Stimulated activated CD4-positive, alpha-beta T cell treated with anti-CD3 and anti-CD28 coated beads, Interleukin-4, amount 100 ng/mL, for 24 hours (primary cell): Measurements from ENCODE around the gene CDC42BPG.

Experiments used
- DNase-seq: peaks from one replicate; pipeline ENCODE4 v3.0.0-alpha.2; 2020

Gene CDC42BPG

DNA sequence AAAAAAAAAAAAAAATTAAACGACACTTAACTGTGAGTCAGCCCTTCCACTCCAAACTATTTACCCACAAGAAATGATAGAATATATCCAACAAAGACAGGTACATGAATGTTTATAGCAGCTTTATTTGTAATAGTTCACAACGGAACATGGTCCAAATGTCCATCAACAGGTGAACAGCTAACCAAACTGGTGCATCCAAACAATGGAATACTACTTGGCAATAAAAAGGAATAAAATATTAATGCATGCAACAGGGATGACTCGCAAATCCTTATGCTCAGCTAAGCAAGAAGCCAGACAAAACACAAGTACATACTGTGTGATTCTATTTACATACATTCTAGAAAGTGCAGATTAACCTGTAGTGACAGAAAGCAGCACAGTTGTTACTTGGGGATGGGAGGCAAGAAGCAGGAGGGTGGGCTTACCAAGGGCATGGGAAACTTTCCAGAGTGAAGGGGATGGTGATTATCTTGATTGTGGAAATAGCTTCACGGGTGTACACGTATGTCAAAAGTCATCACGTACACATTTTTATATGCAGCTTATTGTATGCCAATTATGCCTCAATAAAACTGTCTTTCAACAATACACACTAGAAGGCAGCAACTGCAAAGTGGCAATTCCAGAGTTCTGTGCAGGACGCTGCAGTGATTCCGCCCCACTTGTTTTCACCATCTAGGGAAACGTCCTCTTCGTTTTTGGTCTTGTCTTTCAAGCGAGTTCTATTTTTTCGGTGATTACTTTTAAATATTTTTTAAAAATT, 59.5 kb downstream of the CDC42BPG start:
- DNase-seq, result no peak

DNA sequence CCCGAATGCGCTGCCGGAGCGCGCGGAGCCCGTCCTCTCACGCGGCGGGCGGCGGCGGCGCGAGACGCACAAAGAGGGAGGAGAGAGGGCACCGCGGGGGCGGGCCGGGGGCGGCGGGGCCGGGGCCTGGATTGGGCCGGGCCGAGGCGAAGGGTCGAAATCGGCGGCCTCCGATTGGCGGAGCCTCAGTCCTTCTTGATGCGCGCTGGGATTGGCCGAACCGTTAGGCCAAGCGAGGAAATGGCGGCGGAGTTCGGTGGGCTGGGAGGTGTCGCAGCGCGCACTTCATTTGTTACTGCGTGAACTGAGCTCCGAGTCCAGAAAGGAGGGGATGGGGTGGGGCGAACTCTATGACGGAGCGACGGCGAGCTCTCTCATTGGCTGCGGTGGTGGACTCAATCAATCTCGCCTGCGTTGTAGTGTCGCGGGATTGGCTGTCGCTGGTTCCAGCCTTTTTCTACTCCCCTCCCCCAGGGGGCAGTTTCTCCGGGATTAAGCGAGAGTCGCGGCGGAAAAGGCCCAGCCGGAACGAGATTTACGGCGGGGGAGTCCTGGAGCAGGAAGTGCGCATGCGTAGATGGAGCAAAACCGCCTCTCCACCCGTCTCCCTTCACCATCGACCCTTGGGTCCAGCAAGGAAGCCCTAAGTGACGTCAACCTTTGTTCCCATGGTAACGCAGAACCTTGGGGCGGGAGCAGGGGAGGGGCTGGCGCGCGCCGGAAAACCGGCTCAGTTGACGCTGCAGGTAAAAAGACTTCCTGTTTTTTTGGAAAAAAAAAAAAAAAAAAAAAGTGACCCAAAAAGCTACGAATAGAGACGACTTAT, 65.8 kb downstream of the CDC42BPG start, which contains the start of gene SF1:
Gene SF1 (minus strand): TSS at position 70 of the 826 bp plus-strand sequence. CDS start 150 bp downstream, outside the sequence.
- peak; percentile 99 for DNase-seq

DNA sequence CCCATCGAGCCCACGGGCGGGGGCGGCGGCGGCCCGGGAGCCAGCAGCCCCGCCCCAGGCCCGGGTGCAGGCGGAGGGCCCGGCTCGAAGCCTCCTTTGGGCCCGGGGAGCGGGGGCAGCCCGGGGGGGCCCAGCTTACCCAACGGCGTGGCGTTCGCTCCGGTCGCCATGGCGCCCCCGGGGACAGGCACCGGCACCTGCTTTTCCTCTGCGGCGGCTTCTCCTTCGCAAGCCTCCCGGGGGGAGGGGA, 66.3 kb downstream of the CDC42BPG start:
- DNase-seq, result no peak

DNA sequence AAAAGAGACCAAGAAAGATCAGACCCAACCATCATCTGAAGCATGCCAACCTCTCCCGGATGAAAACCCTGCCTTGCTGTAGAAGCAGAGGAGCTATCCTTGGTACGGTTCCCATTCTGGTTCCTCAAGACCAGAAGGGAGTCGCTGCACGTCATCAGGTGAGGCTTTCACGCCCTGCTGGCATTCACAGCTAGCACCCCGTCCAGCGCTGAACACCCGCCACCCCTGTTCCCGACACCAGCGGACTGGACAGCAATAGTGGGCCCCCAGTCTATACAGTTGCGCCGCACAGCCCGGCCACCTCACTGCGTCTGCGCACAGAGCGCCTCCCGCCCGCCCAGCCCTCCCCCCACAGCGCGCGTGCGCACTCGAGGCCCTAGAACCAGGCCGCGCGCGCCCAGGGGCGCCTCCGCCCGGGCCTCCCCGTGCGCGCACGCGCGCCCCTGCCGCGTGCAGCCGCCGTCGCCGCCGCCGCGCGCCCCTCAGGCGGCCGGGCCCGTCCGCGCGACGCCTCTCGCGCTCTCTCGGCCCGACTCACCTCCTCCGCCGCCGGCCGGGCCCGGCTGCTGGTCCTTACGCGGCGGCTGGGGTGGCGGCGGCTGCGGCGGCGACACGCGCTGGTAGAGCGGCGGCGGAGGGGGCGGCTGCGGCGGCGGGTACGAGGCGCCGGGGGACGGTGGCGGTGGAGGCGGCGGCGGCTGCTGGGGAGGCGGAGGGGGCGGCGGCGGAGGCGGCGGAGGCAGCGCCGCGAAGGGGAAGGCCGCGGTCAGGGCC, 66.8 kb downstream of the CDC42BPG start:
- peak; percentile 81 for DNase-seq

DNA sequence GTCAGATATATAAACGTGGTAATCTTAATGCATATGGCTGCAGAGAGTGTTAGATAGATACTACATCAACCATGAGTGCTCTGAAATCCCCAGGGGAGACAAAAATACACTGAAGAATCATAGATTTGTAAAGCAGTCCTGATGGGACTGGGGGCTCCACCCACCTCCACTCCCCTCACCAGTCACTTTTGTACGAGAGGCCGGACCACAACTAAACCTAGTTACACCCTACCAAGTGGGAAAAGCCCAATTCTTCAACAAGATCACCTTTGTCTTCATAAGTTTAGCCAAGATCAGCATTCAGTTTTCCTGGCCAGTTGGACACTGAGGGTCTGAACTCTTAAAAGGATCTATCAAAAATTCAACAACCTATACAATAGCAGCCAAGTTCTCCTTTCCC, 67.6 kb downstream of the CDC42BPG start:
- no peak for DNase-seq

DNA sequence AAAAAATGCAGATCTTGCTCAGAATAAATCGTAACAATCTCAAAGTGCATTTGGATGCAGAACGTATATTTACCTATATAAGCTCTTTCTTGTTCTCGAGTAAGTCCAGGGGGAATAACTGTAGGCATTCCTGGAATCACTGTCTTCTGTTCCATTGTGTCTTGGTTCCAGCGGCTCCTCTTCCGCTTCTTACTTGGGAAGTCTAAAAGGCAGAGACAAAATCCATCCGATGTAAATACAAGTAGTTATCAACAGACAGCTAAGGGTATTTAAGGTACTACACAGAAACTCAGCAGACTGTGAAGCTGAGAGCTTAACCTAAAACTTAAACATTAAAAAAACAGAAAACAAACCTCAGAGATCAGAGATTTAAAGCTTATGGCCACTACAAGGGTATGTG, 68.0 kb downstream of the CDC42BPG start:
- DNase-seq, result no peak

DNA sequence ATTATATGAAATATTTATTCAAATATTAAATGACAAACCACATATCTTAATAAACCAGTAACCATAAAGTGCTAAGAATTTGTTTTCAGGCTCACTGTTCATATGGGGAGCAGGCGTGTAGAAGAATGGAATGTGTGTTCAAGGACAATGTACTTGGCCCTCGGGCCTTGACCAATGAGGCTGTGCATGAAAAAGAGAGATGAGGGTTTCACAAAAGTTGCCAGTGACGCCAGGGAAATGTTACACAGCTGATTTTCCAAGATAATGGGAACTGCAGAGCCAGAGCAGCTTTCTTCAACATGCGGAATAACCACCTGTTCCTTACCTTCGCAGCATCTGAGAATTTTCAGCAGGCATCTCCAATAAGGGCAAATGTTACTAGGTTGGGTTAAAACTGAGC, 70.3 kb downstream of the CDC42BPG start:
- DNase-seq, result no peak
